ENCODE data around the gene SDHC. TPM values are rescaled to one million over a fixed set of nuclear protein-coding genes. Genes with fewer than 3 reads are reported as not detected.

The SDHC gene
- total RNA-seq, 3 donors from 2014 or later (not counting 1 experiment from before 2014, with no cell fraction given): 74.5 to 97.3 (median 86.0) TPM

DNA sequence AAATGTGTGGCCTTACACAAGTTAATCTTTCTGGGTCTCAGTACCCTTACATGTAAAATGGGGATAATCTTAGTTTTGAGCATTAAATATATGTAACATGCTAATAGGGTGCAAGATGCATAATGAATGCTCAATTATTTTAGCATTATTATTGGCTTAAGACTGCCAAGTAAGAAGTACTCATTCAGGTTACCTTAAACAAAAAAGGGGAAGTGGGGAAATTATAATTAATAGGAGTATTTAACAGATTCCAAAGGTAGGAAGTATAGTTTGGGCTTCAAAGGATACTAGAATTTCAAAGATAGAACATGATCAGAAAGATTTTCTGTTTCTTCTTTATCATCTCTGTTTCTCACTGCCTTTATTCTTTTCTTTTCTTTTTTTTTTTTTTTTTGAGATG, 59.3 kb downstream of the SDHC start:
- H3K4me1 ChIP-seq (ENCODE audit: control insufficient read depth, insufficient read depth, low read length): no peaks in the 10 kb centered on the region
- Mint-ChIP-seq H3K4me1 (no peaks in the 10 kb centered on the region), H3K36me3 (no peaks in the 10 kb centered on the region), H3K27me3 (ENCODE audit: low read depth in 2 of 2) (no peaks in the 10 kb centered on the region), H3K27ac (no peak overlapping the region), H3K9me3 (no peaks in the 10 kb centered on the region), H3K4me3 (no peak overlapping the region)
- DNase-seq (no peak), ATAC-seq (no peak)
- H3K27me3 ChIP-seq (ENCODE audit: control insufficient read depth, insufficient read depth, low read length): no peaks in the 10 kb centered on the region
- no peaks in the 10 kb centered on the region for H3K9me3 ChIP-seq (ENCODE audit: control insufficient read depth, insufficient read depth, low read length)
- H3K4me3 ChIP-seq (ENCODE audit: low read length): no peak overlapping the region
- H3K27ac ChIP-seq (ENCODE audit: low read length): no peak overlapping the region
- intact Hi-C loops (cut with micrococcal nuclease): no loop called here
- TF ChIP-seq, protein P1, sequence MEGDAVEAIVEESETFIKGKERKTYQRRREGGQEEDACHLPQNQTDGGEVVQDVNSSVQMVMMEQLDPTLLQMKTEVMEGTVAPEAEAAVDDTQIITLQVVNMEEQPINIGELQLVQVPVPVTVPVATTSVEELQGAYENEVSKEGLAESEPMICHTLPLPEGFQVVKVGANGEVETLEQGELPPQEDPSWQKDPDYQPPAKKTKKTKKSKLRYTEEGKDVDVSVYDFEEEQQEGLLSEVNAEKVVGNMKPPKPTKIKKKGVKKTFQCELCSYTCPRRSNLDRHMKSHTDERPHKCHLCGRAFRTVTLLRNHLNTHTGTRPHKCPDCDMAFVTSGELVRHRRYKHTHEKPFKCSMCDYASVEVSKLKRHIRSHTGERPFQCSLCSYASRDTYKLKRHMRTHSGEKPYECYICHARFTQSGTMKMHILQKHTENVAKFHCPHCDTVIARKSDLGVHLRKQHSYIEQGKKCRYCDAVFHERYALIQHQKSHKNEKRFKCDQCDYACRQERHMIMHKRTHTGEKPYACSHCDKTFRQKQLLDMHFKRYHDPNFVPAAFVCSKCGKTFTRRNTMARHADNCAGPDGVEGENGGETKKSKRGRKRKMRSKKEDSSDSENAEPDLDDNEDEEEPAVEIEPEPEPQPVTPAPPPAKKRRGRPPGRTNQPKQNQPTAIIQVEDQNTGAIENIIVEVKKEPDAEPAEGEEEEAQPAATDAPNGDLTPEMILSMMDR (IDR thresholded peaks at IDR 0.05): no peak
- H3K36me3 ChIP-seq (ENCODE audit: control insufficient read depth, insufficient read depth, low read length): no peaks in the 10 kb centered on the region

DNA sequence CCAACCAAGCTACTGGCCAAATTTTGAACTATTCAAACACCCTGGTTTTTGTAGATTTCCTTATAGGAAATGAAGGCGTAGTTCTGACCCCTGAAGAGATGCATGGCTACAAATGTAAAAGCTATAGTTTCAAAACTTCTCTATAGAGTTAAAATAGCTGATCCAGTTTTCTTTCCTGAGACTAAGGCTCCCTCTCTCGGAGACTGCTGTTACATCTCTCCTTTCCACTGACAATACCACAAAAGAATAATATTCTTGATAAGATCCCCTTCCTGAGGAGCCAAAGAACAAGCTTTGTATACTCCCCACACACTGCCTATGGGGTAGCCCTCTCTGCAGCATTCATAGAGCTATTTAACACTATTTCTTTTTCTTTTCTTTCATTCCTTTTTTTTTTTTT, 60.2 kb downstream of the SDHC start:
- TF ChIP-seq, protein P1 (IDR thresholded peaks at IDR 0.05): no peak
- no peak overlapping the region for H3K27ac Mint-ChIP-seq
- Histone ChIP-seq H3K4me1 (ENCODE audit: control insufficient read depth, insufficient read depth, low read length) (no peaks in the 10 kb centered on the region), H3K4me3 (ENCODE audit: low read length) (no peak overlapping the region), H3K27ac (ENCODE audit: low read length) (no peak overlapping the region), H3K9me3 (ENCODE audit: control insufficient read depth, insufficient read depth, low read length) (no peaks in the 10 kb centered on the region), H3K27me3 (ENCODE audit: control insufficient read depth, insufficient read depth, low read length) (no peaks in the 10 kb centered on the region), H3K36me3 (ENCODE audit: control insufficient read depth, insufficient read depth, low read length) (no peaks in the 10 kb centered on the region)
- no peak for DNase-seq
- no peaks in the 10 kb centered on the region for H3K4me1 Mint-ChIP-seq
- intact Hi-C loops (cut with micrococcal nuclease): no loop called here
- no peak overlapping the region for H3K4me3 Mint-ChIP-seq
- WGBS (ENCODE audit: insufficient coverage): 36% methylated on average over 2 of the region's 2 CpGs
- H3K27me3 Mint-ChIP-seq (ENCODE audit: low read depth in 2 of 2): no peaks in the 10 kb centered on the region
- ATAC-seq: no peak
- no peaks in the 10 kb centered on the region for H3K36me3 Mint-ChIP-seq
- no peaks in the 10 kb centered on the region for H3K9me3 Mint-ChIP-seq

DNA sequence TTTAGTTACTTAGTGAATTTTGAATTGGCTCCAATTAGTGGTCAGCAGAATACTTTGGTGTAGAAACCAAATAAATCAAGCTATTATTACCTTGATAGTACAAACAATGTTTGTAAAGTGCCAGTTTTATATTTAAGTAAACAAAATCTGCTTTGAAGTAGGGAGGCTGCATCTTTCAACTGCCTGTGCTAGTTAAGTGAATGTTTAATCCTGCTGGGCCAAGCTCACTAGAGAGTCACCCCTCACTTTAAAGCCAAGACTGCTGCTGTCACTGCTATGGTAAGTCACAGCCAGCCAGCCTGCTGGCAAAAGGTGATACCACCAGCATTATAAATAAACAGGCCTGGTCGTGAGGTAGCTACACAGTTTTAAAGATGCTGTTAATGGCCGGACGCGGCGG, 63.8 kb downstream of the SDHC start:
- Mint-ChIP-seq H3K27me3 (ENCODE audit: low read depth in 2 of 2) (no peaks in the 10 kb centered on the region), H3K4me1 (peaks cover 0 to 8% of the 10 kb centered on the region in 2 donors), H3K36me3 (no peaks in the 10 kb centered on the region), H3K27ac (no peak overlapping the region), H3K4me3 (no peak overlapping the region), H3K9me3 (no peaks in the 10 kb centered on the region)
- no peak for DNase-seq
- Histone ChIP-seq H3K27ac (ENCODE audit: low read length) (no peak overlapping the region), H3K4me1 (ENCODE audit: control insufficient read depth, insufficient read depth, low read length) (no peaks in the 10 kb centered on the region), H3K9me3 (ENCODE audit: control insufficient read depth, insufficient read depth, low read length) (no peaks in the 10 kb centered on the region), H3K36me3 (ENCODE audit: control insufficient read depth, insufficient read depth, low read length) (no peaks in the 10 kb centered on the region), H3K27me3 (ENCODE audit: control insufficient read depth, insufficient read depth, low read length) (no peaks in the 10 kb centered on the region), H3K4me3 (ENCODE audit: low read length) (no peak overlapping the region)
- 93% methylated on average over 5 of the region's 5 CpGs for WGBS (ENCODE audit: insufficient coverage)
- intact Hi-C loops (cut with micrococcal nuclease): no loop called here
- ATAC-seq: no peak
- TF ChIP-seq, protein P1 (IDR thresholded peaks at IDR 0.05): no peak

DNA sequence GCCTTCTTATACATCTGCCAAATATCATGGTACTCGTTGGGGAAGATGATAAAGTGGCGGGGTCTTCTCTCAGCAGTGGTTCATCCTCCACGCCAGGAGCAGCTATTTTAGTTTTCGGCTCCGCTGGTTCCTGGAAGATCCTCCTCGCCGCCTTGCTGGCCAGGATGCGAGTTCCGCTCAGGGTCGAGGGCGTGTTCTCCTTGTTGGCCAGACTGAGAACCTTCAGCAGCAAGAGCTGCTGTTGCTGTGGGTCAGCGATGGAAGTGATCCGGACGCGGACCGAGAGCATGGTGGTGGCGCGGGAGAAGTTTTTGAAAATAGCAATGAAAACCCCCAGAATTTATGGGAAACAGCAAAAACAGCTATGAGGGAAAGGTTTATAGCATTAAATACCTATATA, 64.9 kb downstream of the SDHC start:
- Histone ChIP-seq H3K36me3 (ENCODE audit: control insufficient read depth, insufficient read depth, low read length) (no peaks in the 10 kb centered on the region), H3K27ac (ENCODE audit: low read length) (no peak overlapping the region), H3K9me3 (ENCODE audit: control insufficient read depth, insufficient read depth, low read length) (no peaks in the 10 kb centered on the region), H3K4me1 (ENCODE audit: control insufficient read depth, insufficient read depth, low read length) (no peaks in the 10 kb centered on the region), H3K4me3 (ENCODE audit: low read length) (no peak overlapping the region), H3K27me3 (ENCODE audit: control insufficient read depth, insufficient read depth, low read length) (no peaks in the 10 kb centered on the region)
- DNase-seq (no peak), ATAC-seq (no peak)
- Mint-ChIP-seq H3K27ac (no peak overlapping the region), H3K36me3 (no peaks in the 10 kb centered on the region), H3K4me1 (peaks cover 0 to 8% of the 10 kb centered on the region in 2 donors), H3K4me3 (no peak overlapping the region), H3K9me3 (no peaks in the 10 kb centered on the region), H3K27me3 (ENCODE audit: low read depth in 2 of 2) (no peaks in the 10 kb centered on the region)
- intact Hi-C loops (cut with micrococcal nuclease): no loop called here
- TF ChIP-seq, protein P1 (IDR thresholded peaks at IDR 0.05): no peak
- WGBS (ENCODE audit: insufficient coverage): 91% methylated on average over 18 of the region's 18 CpGs
